Common myeloid progenitor, CD34-positive (primary cell): ENCODE data around the gene GPR83.

Experiments used
- CTCF ChIA-PET: fragments of 350-600 bp; sonication (Branson Sonifier 250); formaldehyde crosslinking; loops from one replicate; lab custom pipeline; 2021; ENCODE audit warnings: antibody characterized with exemption; lab: Charles Lee
- POLR2A ChIA-PET: fragments of 350-600 bp; sonication (Branson Sonifier 250); formaldehyde crosslinking; loops from one replicate; lab custom pipeline; 2021; ENCODE audit warnings: antibody characterized with exemption; lab: Charles Lee
- DNase-seq, 3 donors: peaks; one replicate each; pipeline versions ENCODE4 v3.0.0 to v3.0.0-alpha.2; 2013
- H3K27ac ChIP-seq, 2 experiments: 1 replicate in 1 of 2; 2 replicates in 1 of 2; pipeline ENCODE4 v1.7.0; 2013; ENCODE audit warnings: inconsistent platforms in 2 of 2, low read length in 2 of 2, mild to moderate bottlenecking in 2 of 2, low read depth in 1 of 2, moderate library complexity in 1 of 2; ENCODE audit not compliant: severe bottlenecking in 2 of 2, insufficient read depth in 1 of 2, poor library complexity in 1 of 2
- H3K27me3 ChIP-seq, 5 experiments: replicated peaks in 2 of 5; 1 replicate in 3 of 5; 2 replicates in 2 of 5; pipeline versions ENCODE4 v1.6.1 to v1.7.0; 2013; ENCODE audit warnings: low read length in 4 of 5, mild to moderate bottlenecking in 2 of 5, moderate library complexity in 2 of 5, inconsistent platforms in 1 of 5; ENCODE audit not compliant: insufficient read depth in 5 of 5, control insufficient read depth in 4 of 5
- H3K36me3 ChIP-seq, 4 experiments: 1 replicate in 2 of 4; 2 replicates in 2 of 4; pipeline versions ENCODE4 v1.6.1 to v1.7.0; 2013; ENCODE audit warnings: low read length in 3 of 4, control low read depth in 1 of 4, mild to moderate bottlenecking in 1 of 4; ENCODE audit not compliant: control insufficient read depth in 4 of 4, insufficient read depth in 4 of 4
- H3K4me1 ChIP-seq, 4 experiments: 1 replicate in 3 of 4; 2 replicates in 1 of 4; pipeline versions ENCODE4 v1.6.1 to v1.7.1; 2013; ENCODE audit warnings: low read length in 3 of 4, mild to moderate bottlenecking in 3 of 4, control low read depth in 1 of 4, inconsistent platforms in 1 of 4, moderate library complexity in 1 of 4; ENCODE audit not compliant: control insufficient read depth in 4 of 4, insufficient read depth in 4 of 4; ENCODE audit errors: control extremely low read depth in 1 of 4
- H3K4me3 ChIP-seq, 7 experiments: 1 replicate in 4 of 7; 2 replicates in 3 of 7; pipeline versions ENCODE4 v1.5.1 to v1.7.0; 2013; ENCODE audit warnings: mild to moderate bottlenecking in 7 of 7, low read length in 6 of 7, moderate library complexity in 6 of 7, inconsistent platforms in 2 of 7, low read depth in 2 of 7, control low read depth in 1 of 7; ENCODE audit not compliant: insufficient read depth in 4 of 7, control insufficient read depth in 1 of 7; ENCODE audit errors: extremely low read depth in 1 of 7
- H3K9me3 ChIP-seq, 5 experiments: 1 replicate in 4 of 5; 2 replicates in 1 of 5; pipeline versions ENCODE4 v1.6.1 to v1.7.1; 2013; ENCODE audit warnings: low read length in 4 of 5, mild to moderate bottlenecking in 2 of 5, inconsistent platforms in 1 of 5, low read depth in 1 of 5, moderate library complexity in 1 of 5; ENCODE audit not compliant: control insufficient read depth in 4 of 5, insufficient read depth in 2 of 5; ENCODE audit errors: control extremely low read depth in 1 of 5
- WGBS: methylation state at CpG from one replicate; pipeline ENCODE4 v1.1.5; 2013; ENCODE audit not compliant: insufficient coverage; 5-methylcytosine and 5-hydroxymethylcytosine counted together

GPR83 gene

GRCh38 chr11:94338651-94339050, 62.6 kb downstream of the GPR83 start:
- Histone ChIP-seq H3K27ac (no peak overlapping the region), H3K36me3 (no peaks in the 10 kb centered on the region), H3K9me3 (no peaks in the 10 kb centered on the region), H3K4me1 (no peaks in the 10 kb centered on the region), H3K27me3 (peaks cover 0 to 3% (median 0%) of the 10 kb centered on the region in 5 experiments), H3K4me3 (no peak overlapping the region)
- no peak for DNase-seq
- CTCF ChIA-PET: no interaction called here
- POLR2A ChIA-PET: no interaction called here
- WGBS: no CpG with 5 or more reads among the region's 3 CpGs

- H3K27me3 ChIP-seq: peaks cover 0 to 3% (median 0%) of the 10 kb centered on the region in 5 experiments
- 93% methylated on average over 3 of the region's 6 CpGs for WGBS
- ChIA-PET POLR2A (no interaction called here), CTCF (no interaction called here)
- H3K4me3 ChIP-seq: no peak overlapping the region
- no peaks in the 10 kb centered on the region for H3K9me3 ChIP-seq
- H3K27ac ChIP-seq: no peak overlapping the region
- H3K4me1 ChIP-seq: no peaks in the 10 kb centered on the region
- DNase-seq: no peak
- no peaks in the 10 kb centered on the region for H3K36me3 ChIP-seq
These were observed 65.2 kb downstream of the GPR83 start for GRCh38 chr11:94336033-94336432.

- DNase-seq: no peak
- CTCF ChIA-PET: no interaction called here
These were observed 68.4 kb downstream of the GPR83 start for GRCh38 chr11:94332814-94333213.

GRCh38 chr11:94330789-94331188, 70.4 kb downstream of the GPR83 start:
- Histone ChIP-seq H3K36me3 (no peaks in the 10 kb centered on the region), H3K4me3 (no peak overlapping the region), H3K4me1 (no peaks in the 10 kb centered on the region), H3K9me3 (no peaks in the 10 kb centered on the region), H3K27me3 (peaks cover 0 to 3% (median 0%) of the 10 kb centered on the region in 5 experiments), H3K27ac (no peak overlapping the region)
- CTCF ChIA-PET: no interaction called here
- whole genome bisulfite sequencing: no CpG with 5 or more reads among the region's 2 CpGs
- DNase-seq: no peak
- POLR2A ChIA-PET: no interaction called here

More at GRCh38 chr11:94332814-94333213, 68.4 kb downstream of the GPR83 start:
- Histone ChIP-seq H3K4me3 (no peak overlapping the region), H3K36me3 (no peaks in the 10 kb centered on the region), H3K27ac (no peak overlapping the region), H3K4me1 (no peaks in the 10 kb centered on the region), H3K9me3 (no peaks in the 10 kb centered on the region), H3K27me3 (peaks cover 0 to 3% (median 0%) of the 10 kb centered on the region in 5 experiments)
- POLR2A ChIA-PET: no interaction called here

- Histone ChIP-seq H3K4me1 (no peaks in the 10 kb centered on the region), H3K4me3 (no peak overlapping the region), H3K9me3 (no peaks in the 10 kb centered on the region), H3K27ac (no peak overlapping the region), H3K36me3 (no peaks in the 10 kb centered on the region), H3K27me3 (peaks cover 0 to 2% (median 0%) of the 10 kb centered on the region in 5 experiments)
- no peak for DNase-seq
- CTCF ChIA-PET: no interaction called here
- POLR2A ChIA-PET: no interaction called here
- WGBS: 94% methylated on average over 3 of the region's 3 CpGs
These were observed 71.7 kb downstream of the GPR83 start for GRCh38 chr11:94329501-94329900.

- Histone ChIP-seq H3K36me3 (no peaks in the 10 kb centered on the region), H3K27me3 (peaks cover 0 to 2% (median 0%) of the 10 kb centered on the region in 5 experiments), H3K9me3 (no peaks in the 10 kb centered on the region), H3K4me1 (no peaks in the 10 kb centered on the region), H3K4me3 (no peak overlapping the region), H3K27ac (no peak overlapping the region)
- no peak for DNase-seq
- POLR2A ChIA-PET: no interaction called here
- WGBS: 95% methylated on average over 4 of the region's 6 CpGs
- CTCF ChIA-PET: no interaction called here
These were observed 72.6 kb downstream of the GPR83 start for GRCh38 chr11:94328587-94329080.
